ENCODE data around the gene HORMAD2.
"Not testable (repeated sequence)": the region's sequence is repeated elsewhere in the genome, so short reads cannot be mapped to it uniquely, and the experiment has no call there.

Gene HORMAD2

DNA sequence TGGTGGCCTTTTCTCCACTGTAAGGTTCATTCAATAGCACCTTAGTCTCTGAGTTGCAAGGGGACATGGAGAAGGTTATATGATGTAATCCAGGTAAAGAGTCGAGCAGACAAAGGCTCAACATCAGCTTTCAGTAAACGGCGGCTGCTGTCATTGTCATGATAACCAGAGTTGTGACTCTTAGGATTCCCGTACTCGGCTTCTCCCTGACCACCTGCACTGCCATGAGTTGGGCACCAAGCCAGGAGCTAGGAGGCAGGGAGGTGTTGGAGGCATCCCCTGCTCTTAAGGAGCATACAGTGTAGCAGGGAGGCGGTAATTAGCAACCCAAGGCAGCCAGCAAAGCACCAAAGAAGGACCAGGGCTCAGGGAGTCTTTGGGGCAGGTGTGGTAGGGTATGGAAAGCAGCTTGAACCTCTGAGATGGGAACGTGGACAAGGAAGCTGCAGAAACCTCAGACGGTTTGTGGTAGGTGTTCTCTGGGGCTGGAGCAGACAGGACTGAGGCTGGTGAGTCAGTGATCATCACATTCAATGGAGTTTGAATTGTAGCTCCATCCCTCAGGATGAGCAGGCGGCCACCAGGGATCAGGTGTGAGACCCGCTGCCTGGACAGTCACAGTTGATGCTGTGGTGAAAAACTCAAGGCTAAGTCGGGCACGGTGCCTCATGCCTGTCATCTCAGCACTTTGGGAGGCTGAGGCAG, 134.6 kb downstream of the HORMAD2 start:
- no peak for DNase-seq

DNA sequence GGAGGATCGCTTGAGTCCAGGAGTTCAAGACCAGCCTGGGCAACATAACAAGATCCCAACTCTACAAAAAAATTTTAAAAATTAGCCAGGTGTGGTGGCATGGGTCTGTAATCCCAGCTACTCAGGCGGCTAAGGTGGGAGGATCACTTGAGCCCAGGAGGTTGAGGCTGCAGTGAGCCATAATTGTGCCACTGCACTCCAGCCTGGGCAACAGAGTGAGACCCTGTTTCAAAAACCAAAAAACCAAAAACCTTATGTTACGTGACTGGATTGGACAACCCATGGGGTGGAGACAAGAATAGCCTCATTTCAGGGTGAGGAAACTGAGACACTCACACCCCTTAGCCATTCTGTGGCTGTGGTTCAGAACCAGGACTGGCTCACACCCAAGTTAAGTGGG, 136.0 kb downstream of the HORMAD2 start:
- DNase-seq, result not testable (repeated sequence)

DNA sequence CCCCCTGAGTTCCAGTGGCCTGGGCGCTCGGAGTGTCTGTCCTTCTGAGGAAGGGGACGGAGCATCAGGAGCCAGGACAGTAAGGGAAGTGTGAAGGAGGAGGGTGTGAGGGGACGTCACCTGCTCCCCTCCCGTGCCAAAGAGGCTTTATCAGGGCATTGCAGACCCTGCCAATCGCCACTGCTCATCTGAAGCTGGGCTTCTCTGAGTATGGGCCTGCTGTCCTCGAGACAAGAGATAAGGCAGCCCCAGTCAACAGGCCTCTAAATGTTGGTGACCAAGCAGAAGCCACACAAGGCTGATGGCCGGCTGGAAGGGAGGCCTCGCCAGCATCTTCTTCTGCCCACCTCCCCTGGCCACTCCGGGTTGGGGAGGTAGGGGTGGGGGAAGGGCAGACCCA, 136.4 kb downstream of the HORMAD2 start:
- DNase-seq, result no peak

DNA sequence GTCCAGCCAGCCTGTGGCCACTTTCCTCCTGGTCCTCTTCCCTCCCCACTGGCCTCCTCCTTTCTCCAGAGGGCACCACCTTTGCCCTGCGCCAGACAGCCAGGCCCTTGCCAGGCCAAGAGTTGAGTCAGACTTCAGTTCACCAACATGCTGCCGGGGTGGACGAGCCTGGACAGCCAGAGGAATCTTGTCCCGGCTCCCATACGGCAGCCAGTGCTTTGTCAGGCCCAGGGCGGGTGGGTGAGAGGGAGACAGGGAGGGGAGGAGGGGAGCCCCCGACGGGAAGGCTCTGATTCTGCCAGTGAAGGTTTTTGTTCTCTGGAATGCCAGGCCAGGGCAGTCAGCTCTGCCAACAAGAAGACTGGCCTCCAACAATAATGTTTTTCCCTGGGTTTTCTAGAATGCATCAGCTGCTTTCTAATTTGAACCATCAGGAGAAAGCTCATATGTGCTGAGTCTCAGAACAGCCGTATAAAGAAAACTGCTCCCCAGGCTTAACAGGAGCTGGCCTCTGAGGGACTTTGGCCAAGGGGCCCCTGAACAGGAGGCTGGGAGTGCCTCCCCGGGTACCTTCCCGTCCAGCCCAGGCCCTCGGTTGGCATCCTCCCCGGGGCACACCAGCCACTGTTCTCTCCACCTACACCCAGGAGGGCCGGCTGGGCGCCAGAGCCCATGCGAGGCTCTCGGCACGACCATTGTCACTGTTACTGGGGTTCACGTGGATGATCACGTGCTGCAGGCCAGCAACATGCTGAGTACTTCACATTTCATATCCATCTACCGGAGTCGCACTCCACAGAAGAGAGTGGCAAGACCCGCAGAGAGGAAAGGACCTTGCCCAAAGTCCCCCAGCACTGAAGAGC, 137.7 kb downstream of the HORMAD2 start:
- no peak for DNase-seq

DNA sequence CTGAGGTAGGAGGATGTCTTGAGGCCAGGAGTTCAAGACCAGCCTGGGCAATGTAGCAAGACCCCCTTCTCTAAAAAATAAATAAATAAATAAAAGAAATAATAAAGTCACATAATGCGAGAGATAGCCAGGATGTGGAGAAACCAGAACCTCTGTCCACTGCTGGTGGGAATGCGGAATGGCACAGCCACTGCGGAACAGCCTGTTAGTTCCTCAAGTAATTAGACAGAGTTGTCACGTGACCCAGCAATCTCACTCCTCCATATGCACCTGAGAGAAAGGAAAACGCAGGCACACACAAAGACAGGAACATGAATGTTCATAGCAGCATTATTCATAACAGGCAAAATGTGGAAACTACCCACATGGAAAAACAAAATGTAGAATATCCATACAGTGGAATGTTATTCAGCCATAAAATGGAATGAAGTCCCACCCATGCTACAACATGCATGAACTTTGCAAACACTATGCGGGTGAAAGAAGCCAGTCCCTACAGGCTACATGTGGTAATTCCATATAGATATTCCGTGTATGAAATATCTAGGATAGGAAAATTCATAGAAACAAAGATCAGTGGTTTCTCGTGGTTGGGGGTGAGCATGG, 138.9 kb downstream of the HORMAD2 start:
- no peak for DNase-seq

DNA sequence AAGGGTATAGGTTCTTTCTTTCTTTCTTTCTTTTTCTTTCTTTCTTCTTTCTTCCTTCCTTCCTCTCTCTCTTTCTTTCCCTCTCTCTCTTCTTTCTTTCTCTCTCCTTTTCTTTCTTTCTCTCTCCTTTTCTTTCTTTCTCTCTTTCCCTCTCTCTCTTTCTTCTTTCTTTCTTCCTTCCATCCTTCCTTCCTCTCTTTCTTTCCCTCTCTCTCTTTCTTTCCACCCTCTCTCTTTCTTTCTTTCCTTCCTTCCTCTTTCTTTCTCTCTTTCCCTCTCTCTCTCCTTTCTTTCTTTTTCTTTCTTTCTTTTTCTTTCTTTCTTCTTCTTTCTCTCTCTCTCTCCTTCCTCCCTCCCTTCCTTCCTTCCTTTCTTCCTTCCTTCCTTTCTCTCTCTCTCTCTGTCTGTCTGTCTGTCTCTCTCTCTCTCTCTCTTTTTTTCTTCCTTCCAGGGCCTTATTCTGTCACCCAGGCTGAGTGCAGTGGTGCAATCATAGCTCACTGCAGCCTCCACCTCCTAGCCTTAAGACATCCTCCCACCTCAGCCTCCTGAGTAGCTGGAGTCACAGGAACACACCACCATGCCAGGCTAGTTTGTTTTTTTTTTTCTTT, 139.5 kb downstream of the HORMAD2 start:
- no peak for DNase-seq

DNA sequence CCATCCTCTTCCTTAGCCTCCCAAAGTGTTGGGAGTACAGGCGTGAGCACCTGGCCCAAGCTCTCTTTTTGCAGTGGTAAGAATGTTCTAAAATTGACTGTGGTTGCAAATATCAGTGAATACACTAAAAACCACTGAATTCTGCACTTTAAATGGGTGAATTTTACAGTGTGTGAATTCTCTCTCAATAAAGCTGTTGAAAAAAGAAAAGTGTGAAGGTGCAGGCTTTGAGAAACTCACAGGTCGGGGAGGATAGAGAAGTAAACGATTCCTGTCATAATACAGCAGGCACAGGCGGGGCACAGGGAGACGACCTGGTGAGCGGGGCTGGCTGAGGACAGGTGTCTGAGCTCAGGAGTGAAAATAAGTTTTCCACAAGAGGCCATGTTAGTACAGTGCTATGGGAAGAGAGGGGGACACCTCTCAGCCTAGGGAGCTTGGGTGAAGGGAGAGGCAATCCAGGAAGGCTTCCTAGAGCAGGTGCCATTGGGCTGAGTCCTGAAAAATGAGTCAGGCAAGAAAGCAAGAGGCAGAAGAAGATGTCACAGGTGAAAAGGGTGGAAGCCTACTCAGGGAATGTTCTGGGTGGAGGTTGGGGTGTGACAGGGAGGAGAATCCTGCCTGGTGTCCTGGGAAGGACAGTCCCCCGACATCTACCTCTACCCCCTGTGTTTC, 140.2 kb downstream of the HORMAD2 start:
- no peak for DNase-seq

DNA sequence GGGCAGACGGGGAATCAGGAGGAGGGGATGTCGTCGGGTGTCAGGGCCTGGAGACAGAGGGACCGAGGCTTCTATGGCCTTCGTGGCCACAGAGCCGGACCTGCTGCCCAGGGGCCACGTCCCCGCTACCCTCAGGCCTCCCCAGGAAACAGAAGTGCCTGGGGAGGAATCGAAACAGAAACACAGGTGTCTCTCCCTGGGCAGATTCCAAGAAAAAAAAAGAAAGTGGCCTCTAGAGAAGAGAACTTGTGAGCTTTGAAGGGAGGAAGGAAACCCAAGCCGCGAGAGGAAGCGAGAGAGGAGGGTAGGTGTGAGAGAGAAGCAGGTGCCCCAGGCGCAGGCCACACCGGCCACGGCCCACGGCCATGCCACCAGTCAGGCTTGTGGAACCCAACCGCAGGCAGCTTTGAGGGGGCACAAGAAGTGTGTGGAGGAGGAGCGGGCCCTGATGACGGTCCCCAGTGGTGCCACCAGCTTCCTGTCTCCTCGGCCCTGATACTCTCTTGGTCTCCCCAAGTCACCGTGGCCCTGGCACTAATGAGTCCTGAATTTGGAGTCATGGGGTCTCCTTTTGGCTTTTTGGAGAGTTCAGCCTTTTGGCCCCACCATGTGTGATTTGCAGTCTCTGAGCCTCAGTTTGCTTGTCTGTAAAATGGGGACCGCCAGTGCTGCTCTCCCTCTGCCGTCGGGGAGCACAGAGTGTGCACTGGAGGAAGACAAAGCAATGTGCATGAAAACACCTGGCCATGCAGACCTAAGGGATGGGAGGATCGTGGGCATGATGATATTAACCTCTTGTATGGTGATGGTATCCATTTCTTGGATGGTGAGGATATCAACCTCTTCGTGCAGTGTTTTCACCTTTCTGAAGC, 141.1 kb downstream of the HORMAD2 start:
- DNase-seq, result no peak

DNA sequence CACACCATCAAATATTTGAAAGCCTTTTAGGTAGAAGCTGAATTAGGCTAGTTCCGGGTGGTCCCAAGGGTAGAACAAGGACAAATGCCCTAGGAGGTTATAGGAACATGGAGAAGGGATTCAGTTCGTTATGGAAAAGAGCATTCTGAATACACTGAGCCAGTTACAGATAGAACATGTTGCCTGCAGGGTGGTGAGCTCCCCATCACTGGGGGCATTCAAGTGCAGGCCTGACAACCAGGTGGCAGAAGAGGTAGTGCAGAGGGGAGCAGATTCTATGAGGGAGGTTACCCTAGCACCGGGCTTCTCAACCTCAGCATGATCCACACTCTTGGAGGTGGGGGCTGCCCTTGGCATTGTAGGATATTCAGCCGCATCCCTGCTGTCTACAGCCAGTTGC, 142.1 kb downstream of the HORMAD2 start:
- no peak for DNase-seq

DNA sequence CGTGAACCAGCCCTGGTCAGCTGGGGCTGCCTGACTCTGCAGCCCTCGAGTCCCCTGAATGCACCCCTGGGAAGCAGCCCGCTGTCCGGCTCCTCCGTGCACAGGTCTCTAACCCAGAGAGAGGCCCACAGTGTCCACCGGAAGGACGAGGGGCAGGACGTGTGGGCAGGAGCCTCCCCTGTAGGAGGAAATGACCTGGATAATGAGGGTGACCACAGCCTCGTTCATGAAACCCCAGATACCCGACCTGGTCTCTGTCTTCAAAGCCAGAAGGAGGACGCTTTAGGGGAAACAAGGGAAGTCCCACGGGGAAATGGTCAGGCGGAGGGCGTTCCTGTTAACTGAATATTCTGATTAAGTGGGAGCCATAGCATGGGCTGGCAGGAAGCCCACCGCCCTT, 143.0 kb downstream of the HORMAD2 start:
- no peak for DNase-seq

DNA sequence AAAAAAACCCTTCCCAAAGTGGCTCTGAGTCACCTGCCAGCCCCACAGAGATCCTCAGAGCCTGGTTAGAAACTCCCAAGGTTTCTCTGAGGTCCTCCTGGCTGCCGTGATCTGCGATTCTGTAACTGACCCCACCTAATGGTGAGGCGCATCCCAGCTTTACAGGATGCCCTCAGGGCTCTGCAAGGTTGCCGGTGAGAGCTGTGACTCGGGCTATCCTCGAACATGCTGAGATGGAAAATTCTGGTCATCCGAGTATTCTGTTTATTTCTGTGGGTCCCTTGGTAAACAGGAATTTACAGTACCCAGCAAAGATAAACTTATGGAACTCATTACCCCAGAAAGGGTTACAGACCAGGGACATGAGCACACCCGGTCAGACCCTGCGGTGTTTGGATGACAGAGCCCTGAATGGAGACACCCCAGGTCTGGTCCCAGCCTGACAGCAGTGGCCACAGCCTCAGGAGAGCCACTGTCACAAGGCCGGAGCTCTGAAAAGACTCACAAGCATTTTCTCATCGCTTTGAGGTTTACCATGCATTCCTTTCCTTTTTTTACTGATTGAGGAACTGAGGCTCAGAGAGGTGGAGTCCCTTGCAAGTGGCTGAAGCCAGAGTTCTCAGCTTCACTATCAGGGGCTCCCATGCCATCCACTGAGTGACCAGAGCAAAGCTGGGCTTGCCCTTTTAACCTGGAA, 144.0 kb downstream of the HORMAD2 start:
- no peak for DNase-seq

DNA sequence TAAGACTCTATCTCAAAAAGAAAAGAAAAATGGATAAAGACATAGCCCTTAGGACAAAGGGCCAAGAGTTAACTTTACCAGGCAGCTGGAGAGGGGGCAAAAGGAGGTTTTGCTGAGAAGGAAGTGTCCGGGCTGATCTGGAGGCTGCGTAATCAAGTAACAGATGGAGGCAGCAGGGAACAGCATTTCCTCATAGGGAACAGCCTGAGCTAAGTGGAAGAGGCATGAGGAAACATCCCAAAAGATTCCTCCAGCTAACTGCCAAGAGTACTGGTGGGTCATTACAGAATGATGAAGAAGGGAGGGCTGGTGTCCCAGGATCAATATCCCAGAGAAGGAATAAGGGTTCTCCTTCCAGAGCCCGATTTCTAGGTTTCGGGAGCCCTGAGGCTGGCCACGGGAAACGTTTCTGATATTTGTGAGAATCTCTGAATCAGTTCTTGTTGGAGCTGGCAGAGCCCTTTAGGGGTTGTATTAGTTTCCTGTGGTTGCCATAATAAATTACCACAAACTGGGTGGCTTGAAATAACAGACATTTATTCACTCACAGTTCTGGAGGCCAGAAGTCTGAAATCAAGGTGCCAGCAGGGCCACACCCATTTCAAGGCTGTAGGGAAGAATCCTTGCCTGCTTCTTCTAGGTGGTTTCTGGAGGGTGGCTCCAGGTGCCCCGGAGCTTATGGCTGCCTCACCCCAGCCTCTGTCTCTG, 145.1 kb downstream of the HORMAD2 start:
- DNase-seq, result no peak

DNA sequence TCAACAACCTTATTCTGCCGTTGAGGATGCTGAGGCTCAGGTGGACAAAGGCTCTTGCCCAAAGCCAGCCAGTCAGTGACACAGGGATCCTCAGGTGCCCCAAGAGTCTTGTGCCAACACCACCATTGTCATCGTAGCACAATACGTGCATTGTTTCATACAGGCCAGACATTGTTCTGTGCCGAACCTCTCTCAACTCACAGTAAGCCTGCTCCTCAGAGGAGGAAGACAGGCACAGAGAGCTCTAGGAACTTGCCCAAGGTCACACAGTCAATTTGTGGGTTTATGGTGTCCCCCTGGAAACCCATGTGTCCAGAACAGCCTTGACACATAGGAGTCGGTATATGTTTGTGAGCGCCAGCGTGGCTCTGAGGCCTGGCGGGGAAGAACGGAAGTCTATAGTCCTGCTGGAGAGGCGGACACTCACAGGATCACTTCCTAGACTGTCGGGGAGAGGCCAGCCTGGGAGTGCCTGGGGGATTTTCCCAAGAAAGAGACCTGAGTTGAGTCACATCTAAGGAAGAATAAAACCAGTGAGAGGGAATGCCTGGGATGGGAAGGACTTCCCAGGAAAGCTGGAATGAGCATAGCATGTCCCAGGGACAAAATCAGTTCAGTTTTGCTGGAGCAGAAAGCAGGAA, 146.0 kb downstream of the HORMAD2 start:
- DNase-seq, result no peak
